Skeletal muscle tissue (tissue), 4 donors: ENCODE results near the gene AADAC. TPM values are rescaled to one million over a fixed set of nuclear protein-coding genes. Genes with fewer than 3 reads are reported as not detected.

ENCODE experiments used
- H3K27ac ChIP-seq: one replicate; pipeline ENCODE4 v1.7.0; 2013; ENCODE audit warnings: mild to moderate bottlenecking, low read depth, low read length, inconsistent platforms
- H3K27me3 ChIP-seq, 3 donors: one replicate each; pipeline ENCODE4 v1.7.0; 2013; ENCODE audit warnings: low read length in 3 of 3; ENCODE audit not compliant: control insufficient read depth in 3 of 3, insufficient read depth in 3 of 3
- H3K36me3 ChIP-seq, 3 donors: one replicate each; pipeline ENCODE4 v1.7.0; 2013; ENCODE audit warnings: low read length in 3 of 3; ENCODE audit not compliant: control insufficient read depth in 3 of 3, insufficient read depth in 3 of 3
- H3K4me1 ChIP-seq, 3 donors: one replicate each; pipeline ENCODE4 v1.7.0; 2013; ENCODE audit warnings: low read length in 3 of 3, mild to moderate bottlenecking in 3 of 3; ENCODE audit not compliant: control insufficient read depth in 3 of 3, insufficient read depth in 3 of 3
- H3K4me3 ChIP-seq, 3 donors: one replicate each; pipeline ENCODE4 v1.7.0; 2013; ENCODE audit warnings: low read length in 3 of 3
- H3K9ac ChIP-seq, 3 donors: one replicate each; pipeline ENCODE4 v1.7.0; 2013; ENCODE audit warnings: low read length in 3 of 3, mild to moderate bottlenecking in 3 of 3, moderate library complexity in 2 of 3, low read depth in 1 of 3
- H3K9me3 ChIP-seq, 3 donors: one replicate each; pipeline ENCODE4 v1.7.0; 2013; ENCODE audit warnings: low read length in 3 of 3; ENCODE audit not compliant: control insufficient read depth in 3 of 3
- total RNA-seq: library from RNA; depleted of rRNA; stranded (reverse); fragments of >200 nt; gene quantifications from one replicate; pipeline ENCODE4 v1.2.3, GENCODE V29; 2014
- donor health status: Osteomylitis.

Gene AADAC
- total RNA-seq, 1 donor from 2014 or later: 1.6 TPM

DNA sequence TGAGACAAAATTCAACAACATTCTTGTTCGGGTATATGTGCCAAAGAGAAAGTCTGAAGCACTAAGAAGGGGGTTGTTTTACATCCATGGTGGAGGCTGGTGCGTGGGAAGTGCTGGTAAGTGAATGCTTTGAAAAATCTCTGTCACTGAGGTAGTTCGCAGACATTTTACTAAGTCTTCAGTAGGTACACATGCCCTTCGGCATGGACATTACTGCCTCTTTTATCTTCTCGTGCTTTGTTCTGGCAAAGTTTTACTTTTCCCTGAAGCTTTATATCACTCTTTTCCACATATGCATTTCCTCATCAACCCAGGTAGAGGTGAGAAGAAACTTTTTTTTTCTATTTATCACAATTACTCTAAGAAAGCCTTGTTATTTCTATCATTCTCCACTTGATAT, 3.6 kb downstream of the AADAC start:
- H3K36me3 ChIP-seq: no peaks in the 10 kb centered on the region
- H3K27me3 ChIP-seq: no peaks in the 10 kb centered on the region
- H3K27ac ChIP-seq: no peak overlapping the region

DNA sequence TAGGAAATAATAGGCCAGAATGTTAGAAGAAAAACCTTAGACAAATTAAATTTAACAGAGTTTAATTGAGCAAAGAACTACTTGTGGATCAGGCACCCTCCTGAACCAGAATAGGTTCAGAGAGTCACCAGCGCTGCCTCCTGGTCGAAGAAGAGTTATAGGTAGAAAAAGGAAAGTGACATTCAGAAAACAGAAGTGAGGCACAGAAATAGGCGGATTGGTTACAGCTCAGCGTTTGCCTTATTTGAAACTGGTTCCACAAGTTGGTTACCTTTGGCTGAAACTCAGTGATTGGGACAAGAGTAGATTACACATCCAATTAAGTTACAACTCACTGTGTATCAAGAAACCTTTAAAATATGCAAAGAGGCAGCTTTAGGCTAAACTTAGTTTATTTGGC, 4.4 kb downstream of the AADAC start:
- no peak overlapping the region for H3K9ac ChIP-seq
- H3K27me3 ChIP-seq: no peaks in the 10 kb centered on the region
- no peak overlapping the region for H3K27ac ChIP-seq
- H3K36me3 ChIP-seq: no peaks in the 10 kb centered on the region
- H3K4me3 ChIP-seq: no peak overlapping the region
- no peaks in the 10 kb centered on the region for H3K9me3 ChIP-seq
- H3K4me1 ChIP-seq: no peaks in the 10 kb centered on the region

More for the DNA sequence above, 3.6 kb downstream of the AADAC start:
- no peaks in the 10 kb centered on the region for H3K9me3 ChIP-seq
- H3K9ac ChIP-seq: no peak overlapping the region
- no peak overlapping the region for H3K4me3 ChIP-seq
- H3K4me1 ChIP-seq: no peaks in the 10 kb centered on the region

GRCh38 chr3:151819910-151820309, 6.0 kb downstream of the AADAC start:
- H3K9me3 ChIP-seq: no peaks in the 10 kb centered on the region
- no peaks in the 10 kb centered on the region for H3K36me3 ChIP-seq
- H3K4me3 ChIP-seq: no peak overlapping the region
- H3K27ac ChIP-seq: no peak overlapping the region
- no peaks in the 10 kb centered on the region for H3K27me3 ChIP-seq
- no peak overlapping the region for H3K9ac ChIP-seq
- H3K4me1 ChIP-seq: no peaks in the 10 kb centered on the region

DNA sequence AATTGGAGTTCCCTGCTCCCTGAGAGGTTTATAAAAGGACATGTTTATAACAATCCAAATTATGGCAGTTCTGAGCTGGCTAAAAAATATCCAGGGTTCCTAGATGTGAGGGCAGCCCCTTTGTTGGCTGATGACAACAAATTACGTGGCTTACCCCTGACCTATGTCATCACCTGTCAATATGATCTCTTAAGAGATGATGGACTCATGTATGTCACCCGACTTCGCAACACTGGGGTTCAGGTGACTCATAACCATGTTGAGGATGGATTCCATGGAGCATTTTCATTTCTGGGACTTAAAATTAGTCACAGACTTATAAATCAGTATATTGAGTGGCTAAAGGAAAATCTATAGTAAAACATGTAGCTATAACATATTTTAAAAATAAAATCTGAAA, 13.9 kb downstream of the AADAC start:
- H3K4me3 ChIP-seq: no peak overlapping the region
- H3K27ac ChIP-seq: no peak overlapping the region
- H3K36me3 ChIP-seq: no peaks in the 10 kb centered on the region
- H3K27me3 ChIP-seq: no peaks in the 10 kb centered on the region
- no peaks in the 10 kb centered on the region for H3K4me1 ChIP-seq
- no peaks in the 10 kb centered on the region for H3K9me3 ChIP-seq
- no peak overlapping the region for H3K9ac ChIP-seq

DNA sequence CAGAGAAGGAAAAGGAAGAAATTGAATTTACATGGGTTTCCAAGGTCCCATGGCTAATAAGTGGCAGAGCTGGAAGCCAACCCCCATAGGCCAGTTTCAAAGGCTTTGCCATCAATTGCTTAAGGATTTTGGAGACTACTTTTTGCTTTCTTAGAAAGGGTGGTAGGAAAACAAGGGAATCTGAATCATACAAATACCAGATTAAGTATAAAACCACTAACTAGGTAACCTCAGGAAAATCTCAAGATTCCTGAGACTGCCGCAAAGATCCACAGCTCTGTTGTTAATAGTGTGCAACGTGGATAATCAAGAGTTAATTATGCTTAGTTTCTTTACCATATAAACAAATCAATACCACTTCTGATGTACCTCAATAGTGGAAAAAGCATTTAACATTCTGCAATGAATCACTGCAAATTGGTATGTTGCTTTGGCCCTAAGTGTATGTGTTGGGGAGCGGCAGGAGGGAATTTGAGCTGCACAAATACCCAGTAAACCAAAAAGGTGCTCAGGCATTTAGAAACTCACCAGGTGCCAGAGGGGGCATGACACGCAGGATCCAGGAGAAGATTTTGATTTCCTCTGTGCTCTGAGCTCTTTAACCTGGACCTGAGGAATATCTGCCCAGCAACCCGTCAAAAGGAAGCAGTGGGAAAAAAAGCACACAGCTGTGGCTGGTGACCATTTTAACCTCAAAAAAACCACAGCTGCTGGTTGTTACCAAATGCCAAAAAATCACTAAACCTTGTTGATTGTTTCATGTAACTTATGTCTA, 22.0 kb downstream of the AADAC start:
- Histone ChIP-seq H3K27ac (no peak overlapping the region), H3K9ac (no peak overlapping the region), H3K4me1 (peaks cover 0 to 4% (median 0%) of the 10 kb centered on the region in 3 donors), H3K36me3 (no peaks in the 10 kb centered on the region), H3K4me3 (no peak overlapping the region), H3K9me3 (no peaks in the 10 kb centered on the region), H3K27me3 (no peaks in the 10 kb centered on the region)

GRCh38 chr3:151837057-151837456, 23.1 kb downstream of the AADAC start:
- Histone ChIP-seq H3K27me3 (no peaks in the 10 kb centered on the region), H3K4me1 (peaks cover 0 to 4% (median 0%) of the 10 kb centered on the region in 3 donors), H3K9me3 (no peaks in the 10 kb centered on the region), H3K9ac (no peak overlapping the region), H3K36me3 (no peaks in the 10 kb centered on the region), H3K4me3 (no peak overlapping the region), H3K27ac (no peak overlapping the region)

DNA sequence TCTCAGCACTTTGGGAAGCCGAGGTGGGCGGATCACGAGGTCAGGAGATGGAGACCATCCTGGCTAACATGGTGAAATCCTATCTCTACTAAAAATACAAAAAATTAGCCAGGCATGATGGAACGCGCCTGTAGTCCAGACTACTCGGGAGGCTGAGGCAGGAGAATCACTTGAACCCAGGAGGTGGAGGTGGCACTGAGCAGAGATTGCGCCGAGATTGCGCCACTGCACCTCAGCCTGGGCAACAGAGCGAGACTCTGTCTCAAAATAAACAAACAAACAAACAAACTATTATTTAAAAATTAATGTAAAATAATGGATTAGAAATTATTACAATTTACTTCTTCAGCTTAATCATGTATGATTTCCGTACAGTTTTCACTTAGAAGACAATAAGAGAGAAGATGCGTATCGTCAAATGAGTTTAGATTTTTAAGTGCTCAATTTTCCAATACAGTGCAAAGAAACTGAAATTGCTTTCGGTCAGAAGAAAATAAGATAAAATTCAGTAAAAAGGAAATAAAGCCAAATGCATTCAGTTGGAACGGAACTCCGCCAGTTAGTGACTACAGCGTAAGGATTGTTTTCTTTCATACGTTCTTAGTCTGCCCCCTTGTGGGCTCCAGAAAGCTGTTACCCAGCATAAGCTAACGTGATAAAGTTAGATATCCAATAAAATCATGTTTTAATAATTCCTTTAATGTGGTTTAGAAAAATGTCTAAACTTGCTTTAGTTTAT, 24.8 kb downstream of the AADAC start:
- Histone ChIP-seq H3K4me1 (peaks cover 0 to 4% (median 0%) of the 10 kb centered on the region in 3 donors), H3K4me3 (peak overlapping the region; percentile 29 to 75 (median 54)), H3K27me3 (no peaks in the 10 kb centered on the region), H3K9me3 (no peaks in the 10 kb centered on the region), H3K27ac (no peak overlapping the region), H3K9ac (no peak overlapping the region), H3K36me3 (no peaks in the 10 kb centered on the region)

GRCh38 chr3:151839313-151839631, 25.4 kb downstream of the AADAC start:
- Histone ChIP-seq H3K4me3 (no peak overlapping the region), H3K27me3 (no peaks in the 10 kb centered on the region), H3K4me1 (peaks cover 0 to 4% (median 0%) of the 10 kb centered on the region in 3 donors)

GRCh38 chr3:151841801-151842200, 27.9 kb downstream of the AADAC start:
- no peaks in the 10 kb centered on the region for H3K4me1 ChIP-seq
- no peaks in the 10 kb centered on the region for H3K27me3 ChIP-seq
- no peak overlapping the region for H3K9ac ChIP-seq
- no peaks in the 10 kb centered on the region for H3K9me3 ChIP-seq
- no peaks in the 10 kb centered on the region for H3K36me3 ChIP-seq
- H3K27ac ChIP-seq: no peak overlapping the region
- no peak overlapping the region for H3K4me3 ChIP-seq

More at GRCh38 chr3:151839313-151839631, 25.4 kb downstream of the AADAC start:
- no peak overlapping the region for H3K27ac ChIP-seq
- no peaks in the 10 kb centered on the region for H3K9me3 ChIP-seq
- no peaks in the 10 kb centered on the region for H3K36me3 ChIP-seq
- no peak overlapping the region for H3K9ac ChIP-seq

DNA sequence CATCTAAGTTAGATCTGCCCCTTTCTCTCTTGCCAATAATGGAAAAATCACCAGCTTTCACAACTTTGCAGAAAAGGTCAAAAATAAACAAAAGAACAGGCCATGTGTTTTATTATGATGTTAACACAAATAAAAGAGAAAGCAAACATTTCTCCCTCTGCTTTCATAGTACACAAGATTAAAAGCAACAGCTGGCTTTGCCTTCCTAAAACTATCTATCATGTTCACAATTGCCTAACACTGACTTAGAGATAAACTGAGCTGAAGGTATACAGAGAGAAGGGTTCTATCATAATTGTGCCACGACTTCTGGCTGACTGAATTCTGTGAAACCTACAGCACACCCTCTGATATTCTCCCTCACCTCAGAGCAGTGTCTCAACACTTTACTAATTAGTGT, 29.4 kb downstream of the AADAC start:
- Histone ChIP-seq H3K4me1 (no peaks in the 10 kb centered on the region), H3K9ac (no peak overlapping the region), H3K4me3 (no peak overlapping the region), H3K27me3 (no peaks in the 10 kb centered on the region), H3K36me3 (no peaks in the 10 kb centered on the region), H3K9me3 (no peaks in the 10 kb centered on the region), H3K27ac (no peak overlapping the region)
